Heart left ventricle (tissue), 13 donors: ENCODE measurements around the gene CR1.
"Not testable (repeated sequence)": the region's sequence is repeated elsewhere in the genome, so short reads cannot be mapped to it uniquely, and the experiment has no call there.

Experiments used
- CTCF ChIP-seq, 12 donors: fragments of 200-600 bp; sonication (generic) in 4 of 12; IDR thresholded peaks; one replicate each; pipeline versions ENCODE4 v1.5.0 to v1.8.0; 2018 to 2022; ENCODE audit warnings: antibody characterized with exemption in 12 of 12, mild to moderate bottlenecking in 5 of 12
- POLR2A ChIP-seq, 2 donors: fragments of 450-650 bp; IDR thresholded peaks; one replicate each; pipeline ENCODE4 v1.6.1; 2017; ENCODE audit warnings: antibody characterized with exemption in 2 of 2, mild to moderate bottlenecking in 2 of 2, moderate library complexity in 2 of 2
- donor health status: ischemic (EF 13 %, LVEDD 7.1; RV severe dilation, severe dysfunction).
- donor health status: DM: no; HTN: yes; CAD: no.
- donor health status: DM: no; HTN: no; CAD: no.
- donor health status: ischemic (EF 25% LVEDD 6.9; RV normal size, moderate dysfunction).
- donor health status: ischemic (EF 25% LVEDD 5.7; RV mildly dilated, moderate dysfunction).
- donor health status: ischemic (EF 35%, LVEDD 5.7; RV mildly dilated, moderate dysfunction).
- donor health status: nonischemic (EF 11% LVEDD 7.7; RV severe dilation, severe dysfunction).
- donor health status: DM: yes; HTN: yes; CAD: no.
- donor health status: PGD.
- donor health status: ischemic (EF 29% LVEDD 5.4; RV normal size, mild dysfunction).
- donor health status: nonischemic (EF 23%, LVEDD 6.1; RV moderate dilation, normal function).

- not testable (repeated sequence) for TF ChIP-seq CTCF, POLR2A (IDR thresholded peaks at IDR 0.05)
These were observed 95.2 kb downstream of the CR1 start for GRCh38 chr1:207591205-207591604.
